Measurements from ENCODE around the gene PBX1.
"Not testable (repeated sequence)": the region's sequence is repeated elsewhere in the genome, so short reads cannot be mapped to it uniquely, and the experiment has no call there.

PBX1 gene

GRCh38 chr1:164647211-164647610 lies 88.2 kb downstream of the PBX1 start:
- no peak for DNase-seq (ENCODE audit: extremely low read depth, low read depth)
- TF ChIP-seq, protein P1, sequence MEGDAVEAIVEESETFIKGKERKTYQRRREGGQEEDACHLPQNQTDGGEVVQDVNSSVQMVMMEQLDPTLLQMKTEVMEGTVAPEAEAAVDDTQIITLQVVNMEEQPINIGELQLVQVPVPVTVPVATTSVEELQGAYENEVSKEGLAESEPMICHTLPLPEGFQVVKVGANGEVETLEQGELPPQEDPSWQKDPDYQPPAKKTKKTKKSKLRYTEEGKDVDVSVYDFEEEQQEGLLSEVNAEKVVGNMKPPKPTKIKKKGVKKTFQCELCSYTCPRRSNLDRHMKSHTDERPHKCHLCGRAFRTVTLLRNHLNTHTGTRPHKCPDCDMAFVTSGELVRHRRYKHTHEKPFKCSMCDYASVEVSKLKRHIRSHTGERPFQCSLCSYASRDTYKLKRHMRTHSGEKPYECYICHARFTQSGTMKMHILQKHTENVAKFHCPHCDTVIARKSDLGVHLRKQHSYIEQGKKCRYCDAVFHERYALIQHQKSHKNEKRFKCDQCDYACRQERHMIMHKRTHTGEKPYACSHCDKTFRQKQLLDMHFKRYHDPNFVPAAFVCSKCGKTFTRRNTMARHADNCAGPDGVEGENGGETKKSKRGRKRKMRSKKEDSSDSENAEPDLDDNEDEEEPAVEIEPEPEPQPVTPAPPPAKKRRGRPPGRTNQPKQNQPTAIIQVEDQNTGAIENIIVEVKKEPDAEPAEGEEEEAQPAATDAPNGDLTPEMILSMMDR (IDR thresholded peaks at IDR 0.05; ENCODE audit: low read depth, low read length, missing control alignments) = no peak

GRCh38 chr1:164648636-164649035 lies 89.7 kb downstream of the PBX1 start:
- no peak overlapping the region for H3K4me3 ChIP-seq (replicated peaks; ENCODE audit: low read depth, low read length)
- TF ChIP-seq, protein P1 (IDR thresholded peaks at IDR 0.05; ENCODE audit: low read depth, low read length, missing control alignments) = no peak
- DNase-seq (ENCODE audit: extremely low read depth, low read depth) = no peak

More at GRCh38 chr1:164647211-164647610, 88.2 kb downstream of the PBX1 start:
- no peak overlapping the region for H3K4me3 ChIP-seq (replicated peaks; ENCODE audit: low read depth, low read length)

DNA sequence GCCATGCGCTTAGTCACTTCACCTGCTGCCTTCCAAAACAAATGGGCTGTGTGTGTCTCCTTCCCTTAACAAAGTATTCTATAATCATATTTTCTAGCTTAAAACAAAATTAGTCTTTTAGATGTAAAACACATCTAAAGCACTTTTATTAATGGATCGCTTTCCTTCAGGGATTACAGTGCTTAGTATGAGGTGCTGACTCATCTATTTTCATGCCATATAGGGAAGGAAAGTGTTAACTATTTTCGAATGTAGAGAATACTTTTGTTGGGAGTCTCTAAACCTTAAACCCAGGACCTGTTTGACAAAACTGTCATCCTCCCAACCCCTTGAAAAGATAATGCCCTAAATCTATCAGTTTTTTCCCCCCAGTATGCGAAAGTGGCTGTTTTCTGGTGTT lies 90.2 kb downstream of the PBX1 start:
- TF ChIP-seq, protein P1 (IDR thresholded peaks at IDR 0.05; ENCODE audit: low read depth, low read length, missing control alignments) = no peak
- DNase-seq (ENCODE audit: extremely low read depth, low read depth) = no peak

GRCh38 chr1:164650531-164650930 lies 91.5 kb downstream of the PBX1 start:
- DNase-seq (ENCODE audit: extremely low read depth, low read depth) = no peak
- no peak overlapping the region for H3K4me3 ChIP-seq (replicated peaks; ENCODE audit: low read depth, low read length)
- TF ChIP-seq, protein P1 (IDR thresholded peaks at IDR 0.05; ENCODE audit: low read depth, low read length, missing control alignments) = no peak

More for the DNA sequence above, 90.2 kb downstream of the PBX1 start:
- no peak overlapping the region for H3K4me3 ChIP-seq (replicated peaks; ENCODE audit: low read depth, low read length)

DNA sequence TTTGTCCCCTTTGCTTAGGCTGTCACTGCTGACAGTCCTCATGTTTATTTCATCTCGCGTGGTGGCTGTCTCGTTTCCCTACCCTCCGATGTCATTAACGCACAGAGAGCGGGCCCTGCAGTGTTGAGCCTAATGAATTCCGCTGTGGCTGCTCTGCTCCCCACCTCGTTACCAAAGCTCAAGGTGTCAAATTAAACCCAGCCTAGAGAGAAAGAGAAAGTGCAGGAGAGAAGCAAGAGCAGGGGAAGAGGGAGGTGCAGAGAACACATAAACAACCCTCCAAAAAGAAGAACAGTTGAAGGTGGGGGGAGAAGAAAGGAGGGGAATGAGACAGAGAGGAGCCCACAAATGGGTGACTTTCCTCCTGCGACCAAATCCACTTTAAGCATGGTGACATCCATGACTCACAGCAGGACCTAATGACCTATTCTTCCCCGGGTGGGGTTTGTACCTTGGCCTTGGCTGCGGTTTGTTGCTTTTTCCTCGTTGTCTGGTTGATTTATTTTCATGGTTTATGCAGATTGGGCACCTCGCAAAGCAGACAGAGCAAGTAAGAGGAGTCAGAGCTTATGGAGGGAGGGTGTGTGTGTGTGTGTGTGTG lies 92.5 kb downstream of the PBX1 start:
- DNase-seq (ENCODE audit: extremely low read depth, low read depth) = no peak
- TF ChIP-seq, protein P1 (IDR thresholded peaks at IDR 0.05; ENCODE audit: low read depth, low read length, missing control alignments) = no peak
- no peak overlapping the region for H3K4me3 ChIP-seq (replicated peaks; ENCODE audit: low read depth, low read length)

GRCh38 chr1:164652969-164653368 lies 94.0 kb downstream of the PBX1 start:
- H3K4me3 ChIP-seq (replicated peaks; ENCODE audit: low read depth, low read length); DNase-seq (ENCODE audit: extremely low read depth, low read depth): not testable (repeated sequence)

DNA sequence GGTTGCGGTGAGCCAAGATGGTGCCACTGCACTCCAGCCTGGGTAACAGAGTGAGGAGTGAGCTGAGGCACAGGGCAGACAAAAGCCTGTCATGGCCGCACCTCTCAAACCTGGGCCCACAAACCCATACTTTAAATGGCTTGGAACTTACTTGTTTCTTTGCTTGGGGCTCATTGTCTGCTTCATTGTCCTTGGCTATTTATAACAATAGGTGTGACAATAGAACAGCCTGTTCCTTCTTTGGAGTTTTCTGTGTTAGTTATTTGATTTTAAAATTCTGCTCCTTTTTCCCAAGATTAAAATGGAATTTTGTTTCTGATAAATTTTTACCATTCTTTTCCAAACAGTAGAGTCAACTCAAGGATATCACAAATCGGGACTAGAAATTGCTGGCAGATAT lies 94.7 kb downstream of the PBX1 start:
- TF ChIP-seq, protein P1 (IDR thresholded peaks at IDR 0.05; ENCODE audit: low read depth, low read length, missing control alignments) = no peak
- H3K4me3 ChIP-seq (replicated peaks; ENCODE audit: low read depth, low read length) = no peak overlapping the region
- no peak for DNase-seq (ENCODE audit: extremely low read depth, low read depth)

Data from HFF-Myc (cell line).